NOMO-1 (cell line): ENCODE data around the gene OR1D5.
A peak's percentile ranks its signal among the peaks of the same experiment; 100 is the strongest.
"Not testable (repeated sequence)": the region's sequence is repeated elsewhere in the genome, so short reads cannot be mapped to it uniquely, and the experiment has no call there.

ENCODE experiments used
- DNase-seq, 2 experiments: peaks; one replicate each; lab custom pipeline; 2025; ENCODE audit not compliant: unreplicated experiment in 2 of 2; lab: John Stamatoyannopoulos, UW

Gene OR1D5

DNA sequence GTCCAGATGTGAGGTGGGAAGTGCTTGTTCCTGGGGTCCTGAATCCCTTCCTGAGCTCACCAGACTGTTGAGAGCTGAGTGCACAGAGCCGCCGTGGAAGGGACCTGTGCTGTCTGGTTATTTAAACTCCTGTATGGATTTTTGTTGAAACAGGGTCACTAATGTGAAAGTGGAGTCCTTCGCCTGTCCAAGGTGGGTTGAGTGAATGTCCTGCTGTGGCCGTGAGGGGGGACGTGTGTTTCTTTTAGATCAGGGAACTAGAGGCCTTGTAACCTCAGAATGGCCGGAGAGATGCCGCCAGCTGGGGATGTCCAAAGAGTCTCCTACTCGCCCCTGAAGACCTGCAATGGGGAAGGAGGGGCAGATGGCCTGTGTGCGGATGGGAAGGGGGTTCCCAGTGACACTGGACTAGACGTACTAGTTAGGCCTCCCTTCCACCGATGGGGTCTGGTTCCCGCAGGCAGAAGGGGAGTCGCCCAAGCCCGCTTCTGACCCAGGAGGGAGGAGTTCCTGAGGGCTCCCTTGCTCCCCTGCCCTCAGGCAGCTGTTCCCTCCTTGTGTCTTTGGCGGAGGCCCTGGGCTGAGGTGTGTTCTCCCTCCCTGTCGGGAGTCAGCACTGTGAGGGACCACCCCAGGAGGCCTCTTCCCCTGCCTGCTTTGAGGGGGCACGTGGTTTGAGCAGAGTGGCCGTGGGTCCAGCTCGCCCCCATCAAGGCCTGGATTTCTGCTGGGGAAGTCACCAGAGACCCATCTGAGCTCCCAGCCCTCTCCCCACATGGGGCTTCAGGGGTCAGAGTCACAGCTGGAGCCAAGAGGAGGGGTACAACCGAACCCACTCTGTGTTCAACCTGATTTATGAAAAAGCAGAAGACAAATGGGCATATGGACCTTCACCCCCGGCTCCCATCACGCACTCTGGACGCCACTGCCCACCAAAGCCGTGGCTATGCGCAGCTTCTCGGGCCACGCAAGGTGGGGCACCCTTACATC, 30.9 kb downstream of the OR1D5 start:
- no peak for DNase-seq

DNA sequence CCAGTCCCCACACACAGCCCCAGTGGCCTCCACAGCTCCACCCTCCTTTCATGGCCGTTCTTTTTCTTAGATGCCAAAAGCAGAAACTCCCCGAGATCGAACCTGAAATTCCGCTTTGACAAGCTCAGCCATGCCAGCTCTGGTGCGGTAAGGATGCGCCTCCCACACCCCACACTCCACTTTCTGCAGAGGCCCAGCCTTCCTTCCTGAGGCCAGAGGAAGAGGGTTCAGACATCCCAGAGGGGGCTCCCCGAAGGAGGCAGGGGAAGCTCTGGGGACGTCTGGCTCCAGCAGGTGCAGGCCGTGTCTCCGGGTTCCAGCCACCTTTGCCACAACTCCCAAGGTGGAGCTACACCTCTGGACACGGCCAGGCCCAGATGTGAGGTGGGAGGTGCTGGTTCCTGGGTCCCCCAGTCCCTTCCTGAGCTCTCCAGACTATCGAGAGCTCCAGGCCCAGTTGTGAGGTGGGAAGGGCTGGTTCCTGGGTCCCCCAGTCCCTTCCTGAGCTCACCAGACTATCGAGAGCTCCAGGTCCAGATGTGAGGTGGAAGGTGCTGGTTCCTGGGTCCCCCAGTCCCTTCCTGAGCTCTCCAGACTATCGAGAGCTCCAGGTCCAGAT, 32.4 kb downstream of the OR1D5 start:
- DNase-seq = not testable (repeated sequence)

DNA sequence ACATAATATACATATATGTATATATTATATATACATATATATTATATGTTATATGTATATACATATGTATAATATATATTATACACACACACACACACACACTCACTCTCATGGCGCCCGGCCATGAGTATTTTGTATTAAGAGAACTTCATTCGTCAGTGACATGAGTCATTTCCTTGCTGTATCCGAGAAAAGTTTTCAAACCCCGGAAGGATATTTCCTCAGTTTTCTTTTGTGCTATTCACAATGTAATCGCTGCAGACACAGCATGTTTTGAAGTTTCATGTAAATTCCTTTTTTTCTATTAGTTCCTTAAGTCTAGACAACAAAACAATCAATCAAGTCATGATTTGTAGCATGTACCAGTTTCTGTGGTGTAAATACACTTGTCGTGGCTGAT, 33.3 kb downstream of the OR1D5 start:
- peak; percentile 2 to 24 for DNase-seq

DNA sequence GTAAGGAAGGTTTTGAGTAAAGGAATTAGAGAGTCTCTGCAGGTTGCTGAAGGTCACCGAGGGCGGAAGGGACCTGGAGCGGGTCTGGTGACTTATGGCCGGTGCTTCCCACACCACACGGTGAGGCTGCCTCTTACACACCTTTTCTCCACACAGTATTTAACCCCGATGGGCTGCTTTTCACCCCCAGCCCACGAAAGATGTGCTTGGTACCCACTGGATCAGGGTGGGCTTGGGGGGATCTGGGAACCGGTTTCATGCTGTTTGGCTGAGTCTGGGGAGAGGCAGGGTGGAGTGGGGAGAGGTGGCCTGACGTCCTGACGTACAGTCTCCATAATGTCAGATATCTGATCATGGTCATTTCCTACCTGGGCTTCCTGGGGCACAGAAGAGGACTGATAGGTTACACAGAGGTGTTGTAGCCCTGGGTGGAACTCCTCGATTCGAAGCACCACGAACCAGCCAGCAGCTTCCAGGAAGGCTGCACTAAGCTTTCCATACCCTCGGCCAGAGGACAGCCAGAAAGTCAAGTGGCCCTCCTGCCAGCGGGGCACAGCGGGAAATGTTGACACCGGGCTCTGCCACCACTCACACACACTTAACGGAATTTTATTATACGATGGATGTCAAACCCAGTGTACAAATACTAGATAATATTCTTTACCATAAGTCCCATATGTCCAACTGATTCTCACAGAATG, 34.0 kb downstream of the OR1D5 start:
- no peak for DNase-seq

DNA sequence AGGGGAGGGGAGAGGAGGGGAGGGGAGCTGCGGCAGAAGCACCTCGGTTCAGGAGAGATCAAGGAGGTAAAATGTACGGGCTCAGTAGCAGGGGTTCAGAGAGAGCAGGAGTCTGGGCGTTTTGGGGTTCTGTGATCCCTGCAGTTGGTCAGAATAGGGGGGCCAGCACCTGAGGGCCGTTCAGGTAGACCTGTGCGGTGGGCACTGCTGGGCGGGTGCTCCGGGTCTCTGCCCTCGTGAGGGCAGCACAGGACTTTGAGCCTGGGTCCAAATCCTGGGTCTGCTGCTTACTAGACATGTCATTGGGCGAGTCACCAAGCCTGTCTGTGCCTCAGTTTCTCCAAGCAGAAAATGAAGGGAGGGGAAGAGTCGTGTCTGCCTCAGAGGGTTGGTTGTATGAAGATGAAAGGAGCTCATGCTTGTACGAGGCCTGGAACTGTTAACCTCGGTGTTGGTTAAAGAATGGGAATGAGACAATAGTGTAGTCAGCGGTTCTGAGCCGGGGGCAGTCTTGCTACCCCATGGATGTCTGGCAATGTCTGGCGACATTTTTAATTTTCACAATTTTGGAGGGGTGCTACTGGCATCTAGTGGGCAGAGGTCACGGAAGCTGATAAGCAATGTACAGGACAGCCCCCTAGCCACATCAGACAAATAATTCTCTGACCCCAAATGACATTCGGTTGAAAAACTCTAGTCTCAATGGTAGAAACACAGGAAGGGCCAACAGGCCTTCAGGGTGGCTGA, 35.4 kb downstream of the OR1D5 start:
- no peak for DNase-seq

DNA sequence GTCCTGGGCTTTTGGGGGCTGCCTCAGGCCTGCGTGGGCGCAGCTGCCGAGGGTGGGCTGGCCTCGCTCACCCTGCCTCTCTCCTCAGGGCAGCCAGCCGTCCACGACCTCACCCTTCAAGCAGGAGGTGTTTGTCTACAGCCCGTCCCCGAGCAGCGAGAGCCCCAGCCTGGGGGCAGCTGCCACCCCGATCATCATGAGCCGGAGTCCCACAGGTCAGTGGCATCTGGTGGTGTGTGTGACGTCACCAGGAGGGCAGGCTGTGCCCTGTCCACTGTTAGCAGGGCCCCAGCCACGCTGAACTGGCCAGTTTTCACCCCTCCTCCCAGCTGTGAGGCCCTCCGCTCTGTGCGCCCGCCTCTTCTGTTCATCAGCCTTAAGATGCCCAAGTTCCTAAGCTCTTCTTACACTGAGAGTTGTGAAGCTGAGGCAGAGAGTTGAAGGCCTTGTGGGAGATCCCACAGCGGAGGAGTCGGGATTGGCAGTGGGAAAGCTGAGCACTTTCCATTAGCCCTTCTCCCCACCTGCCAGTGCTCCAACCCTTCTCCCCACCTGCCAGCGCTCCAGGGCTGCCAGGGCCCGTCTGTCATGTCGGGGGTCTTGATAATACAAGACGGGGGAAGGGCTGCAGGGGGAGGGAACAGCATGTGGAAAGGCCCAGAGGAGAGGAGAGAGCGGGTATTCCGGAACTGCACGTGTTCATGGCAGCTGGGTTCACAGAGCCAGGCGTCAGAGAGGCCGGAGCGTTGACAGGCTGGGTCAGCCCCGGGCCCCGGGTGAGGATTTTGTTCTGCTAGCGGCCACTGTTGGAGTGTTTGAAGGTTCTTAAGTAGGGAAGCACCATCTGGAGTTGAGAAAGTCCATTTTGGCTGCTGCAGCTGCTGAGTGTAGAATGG, 36.3 kb downstream of the OR1D5 start:
- no peak for DNase-seq

DNA sequence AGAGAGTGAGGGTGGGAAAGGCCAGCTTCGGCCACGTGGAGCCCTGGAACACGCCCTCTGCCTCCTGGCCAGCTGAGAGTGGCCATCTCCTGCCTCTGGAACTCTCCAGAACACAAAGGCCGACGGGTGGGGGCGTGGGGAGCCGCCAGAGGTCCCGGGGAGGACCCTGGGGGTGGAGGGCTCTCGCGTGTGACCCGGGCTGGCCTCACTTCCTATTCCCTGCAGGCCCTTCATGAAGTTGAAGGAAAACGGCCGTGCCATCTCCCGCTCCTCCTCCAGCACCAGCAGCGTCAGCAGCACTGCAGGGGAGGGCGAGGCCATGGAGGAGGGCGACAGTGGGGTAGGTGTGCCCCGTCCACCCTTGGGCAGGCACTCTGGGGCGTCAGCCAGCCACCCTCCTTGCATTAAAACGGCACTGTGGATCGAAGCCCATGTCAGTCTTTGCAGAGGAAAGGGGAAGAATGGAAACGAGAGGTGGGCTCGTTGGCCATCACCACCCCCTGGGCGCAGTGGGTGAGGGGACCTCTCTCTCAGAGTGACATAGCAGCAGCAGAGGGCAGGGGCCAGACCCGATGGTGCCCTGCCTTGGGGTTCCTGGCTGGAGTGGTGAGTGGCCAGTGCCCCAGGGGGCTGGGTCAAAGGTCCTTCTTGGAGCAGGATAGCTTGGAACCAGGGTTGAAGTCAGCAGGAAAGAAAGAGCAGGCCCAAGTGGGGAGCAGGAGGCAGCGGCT, 37.1 kb downstream of the OR1D5 start:
- no peak for DNase-seq

DNA sequence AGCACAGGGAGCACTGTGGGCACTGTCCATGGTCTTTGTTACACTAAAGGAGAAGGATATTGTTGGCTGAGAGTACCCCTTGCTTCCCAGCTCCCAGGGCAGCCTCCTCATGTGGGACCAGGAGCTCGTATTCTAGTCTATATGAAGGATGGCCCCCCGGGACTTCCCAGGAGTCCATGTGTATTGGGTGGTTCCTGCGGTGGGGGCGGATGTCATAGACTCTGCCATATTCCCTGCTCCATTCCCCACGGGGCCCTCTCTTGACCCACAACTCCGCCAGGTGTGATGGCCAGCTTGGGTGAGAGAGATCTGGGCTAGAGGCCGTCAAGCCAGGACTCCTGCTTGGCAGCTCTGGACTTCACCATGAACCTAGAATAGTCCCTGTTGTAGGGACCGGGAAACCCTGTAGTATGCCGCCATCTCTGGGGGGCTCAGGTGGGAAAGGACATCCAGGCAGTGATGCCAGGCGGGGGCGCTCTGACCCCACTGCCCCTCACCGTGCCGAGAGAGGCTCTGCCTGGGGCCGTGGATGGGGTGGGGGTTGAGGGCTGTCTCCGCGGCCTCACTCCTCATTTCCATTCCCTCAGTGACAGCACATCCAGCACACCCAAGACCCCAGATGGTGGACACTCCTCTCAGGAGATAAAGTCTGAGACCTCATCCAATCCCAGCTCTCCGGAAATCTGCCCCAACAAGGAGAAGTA, 37.8 kb downstream of the OR1D5 start:
- DNase-seq = no peak

DNA sequence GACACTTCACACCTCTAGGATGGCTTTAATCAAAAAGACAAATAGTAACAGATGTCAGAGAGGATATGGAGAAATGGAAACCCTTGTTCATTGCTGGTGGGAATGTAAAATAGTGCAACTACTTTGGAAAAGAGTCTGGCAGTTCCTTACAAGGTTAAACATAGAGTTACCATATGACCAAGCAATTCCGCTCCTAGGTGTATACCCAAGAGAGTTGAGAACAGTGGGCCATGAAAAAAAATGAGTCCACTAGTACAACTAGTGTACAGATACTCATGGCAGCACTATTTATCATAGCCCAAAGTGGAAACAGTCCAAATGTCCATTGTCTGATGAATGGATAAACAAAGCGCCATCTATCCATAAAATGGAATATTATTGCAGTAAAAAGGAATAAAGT, 39.1 kb downstream of the OR1D5 start:
- DNase-seq = no peak

DNA sequence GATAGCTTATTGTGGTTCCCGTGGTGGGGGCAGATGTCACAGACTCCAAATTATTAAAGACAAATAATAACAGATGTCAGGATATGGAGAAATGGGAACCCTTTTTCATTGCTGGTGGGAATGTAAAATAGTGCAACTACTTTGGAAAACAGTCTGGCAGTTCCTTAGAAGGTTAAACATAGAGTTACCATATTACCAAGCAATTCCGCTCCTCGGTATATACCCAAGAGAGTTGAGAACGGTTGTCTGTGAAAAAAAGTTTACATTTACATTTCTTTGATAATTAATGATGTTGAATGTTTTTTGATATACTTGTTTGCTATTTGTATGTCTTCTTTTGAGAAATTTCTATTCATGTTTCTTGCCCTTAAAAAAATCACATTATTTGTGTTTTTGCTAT, 41.2 kb downstream of the OR1D5 start:
- no peak for DNase-seq

DNA sequence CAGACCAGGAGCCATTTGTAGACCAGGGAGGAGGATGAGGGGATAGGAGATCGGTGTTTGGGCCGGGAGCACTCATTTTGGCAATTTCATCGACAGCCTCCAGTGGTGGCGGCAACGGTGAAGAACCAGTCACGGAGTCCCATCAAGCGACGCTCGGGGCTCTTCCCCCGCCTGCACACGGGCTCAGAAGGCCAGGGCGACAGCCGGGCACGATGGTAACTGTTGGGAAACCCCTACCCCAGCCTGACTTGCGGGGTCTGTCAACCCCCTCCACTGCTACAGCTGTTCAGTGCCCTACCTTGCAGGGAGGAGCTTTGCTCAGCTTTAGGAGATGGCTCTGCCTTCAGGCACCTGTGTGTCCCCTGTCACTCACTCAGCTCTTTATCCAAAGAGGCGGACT, 43.0 kb downstream of the OR1D5 start:
- no peak for DNase-seq

DNA sequence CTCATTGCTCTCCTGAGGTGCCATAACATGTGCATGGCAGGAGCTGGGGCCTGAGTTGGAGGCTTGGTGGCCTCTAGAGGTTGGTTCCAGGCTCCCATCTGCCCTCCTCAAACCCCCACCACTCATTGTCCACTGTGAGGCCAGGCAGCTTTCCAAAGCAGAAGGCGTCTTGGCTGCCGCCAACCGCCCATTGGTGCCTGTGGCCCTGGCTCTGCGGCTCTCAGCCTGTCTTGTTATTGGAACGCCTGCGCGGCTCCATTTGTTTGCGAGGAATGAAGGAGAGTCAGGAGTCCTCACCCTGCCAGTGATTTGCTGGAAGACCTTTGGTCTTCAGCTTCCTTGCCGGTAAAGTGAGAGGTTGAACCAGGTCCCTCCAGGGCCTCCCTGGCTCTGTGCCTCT, 43.6 kb downstream of the OR1D5 start:
- no peak for DNase-seq

DNA sequence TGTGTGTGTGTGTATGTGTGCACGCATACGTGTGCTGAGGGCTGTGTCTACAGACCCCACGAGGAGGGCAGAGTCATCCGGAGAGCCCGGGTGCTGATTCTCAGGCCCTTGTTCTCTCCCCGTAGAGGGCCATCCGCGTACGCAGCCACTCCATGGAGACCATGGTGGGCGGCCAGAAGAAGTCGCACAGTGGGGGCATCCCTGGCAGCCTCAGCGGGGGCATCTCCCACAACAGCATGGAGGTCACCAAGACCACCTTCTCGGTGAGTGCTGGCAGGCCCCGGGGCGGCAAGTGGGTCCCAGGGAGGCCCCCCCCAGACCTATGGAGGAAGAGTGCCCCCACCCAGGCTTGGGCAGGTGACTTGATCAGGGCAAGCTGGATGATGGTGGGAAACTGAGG, 45.5 kb downstream of the OR1D5 start:
- DNase-seq = no peak

DNA sequence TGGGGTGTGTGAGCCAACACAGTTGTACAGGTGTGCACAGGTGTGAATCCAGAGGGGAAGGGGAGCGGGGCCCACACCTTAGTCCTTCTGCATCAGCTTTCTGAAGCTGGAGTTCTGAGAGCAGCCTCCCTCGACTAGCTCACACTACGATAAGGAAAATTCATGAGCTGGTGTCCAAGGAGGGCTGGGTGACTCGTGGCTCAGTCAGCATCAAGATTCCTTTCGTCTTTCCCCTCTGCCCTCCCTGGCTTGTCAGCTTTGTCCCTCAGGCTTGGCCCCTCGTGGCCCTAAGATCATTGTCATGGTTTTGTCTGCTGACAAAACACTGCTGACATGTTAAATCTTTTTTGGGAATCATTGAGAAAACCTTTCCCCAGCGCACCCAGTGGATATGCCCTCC, 47.5 kb downstream of the OR1D5 start:
- no peak for DNase-seq

DNA sequence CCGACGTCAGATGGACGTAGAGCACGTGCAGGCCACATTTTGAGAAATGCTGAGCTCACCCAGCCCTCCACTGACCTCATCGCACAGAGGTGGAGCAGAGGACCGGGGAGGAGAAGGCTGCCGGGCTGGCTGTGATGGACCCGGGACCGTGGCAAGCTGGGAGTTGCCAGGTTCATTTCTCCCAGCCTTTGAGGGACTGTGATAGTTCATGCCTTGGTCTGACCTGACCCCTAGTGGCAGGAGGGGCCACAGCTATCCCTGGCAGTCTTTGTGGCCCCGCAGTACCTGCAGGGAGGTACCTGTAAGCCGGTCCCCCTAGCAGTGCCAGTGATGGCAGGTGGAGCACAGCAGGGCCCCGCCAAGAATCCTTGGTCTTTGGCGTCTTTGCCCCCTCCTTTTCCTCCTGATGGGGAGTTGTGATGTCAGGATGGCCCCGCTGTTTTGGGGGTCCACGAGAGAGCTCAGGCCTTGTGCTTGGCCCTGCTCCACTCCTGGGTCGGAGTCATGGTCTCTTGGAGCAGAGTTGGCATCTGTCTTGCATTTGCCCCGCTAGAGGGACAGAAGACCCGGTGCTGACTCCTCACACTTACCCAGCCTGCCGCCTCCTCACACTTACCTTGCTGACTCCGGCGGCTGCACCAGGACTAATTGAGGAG, 50.4 kb downstream of the OR1D5 start:
- peak; percentile 3 to 18 for DNase-seq
